22Rv1 (cell line): ENCODE data around the gene GAK.

Source experiments
- H3K27ac ChIP-seq: fragments of 450-650 bp; 2 replicates; pipeline ENCODE4 v1.5.1; 2017
- CTCF ChIP-seq: fragments of 450-650 bp; IDR thresholded peaks from 2 replicates; pipeline ENCODE4 v1.5.1; 2017; ENCODE audit warnings: mild to moderate bottlenecking
- ZFX ChIP-seq: fragments of 450-650 bp; IDR thresholded peaks from 2 replicates; pipeline ENCODE4 v1.6.1; 2017; ENCODE audit warnings: antibody characterized with exemption, borderline replicate concordance

Gene GAK

GRCh38 chr4:825971-826330 is 106.2 kb downstream of the GAK start, which contains the start of gene CPLX1:
Gene CPLX1, minus strand, starts transcription at chr4:826129. Its CDS starts 1,607 bp downstream, at chr4:824522.
- TF ChIP-seq ZFX, result no peak
- no peak for TF ChIP-seq CTCF
- H3K27ac ChIP-seq, result 0 out of 2 replicates have a peak within 1 kb of the TSS, but pooled peaks have one; percentile 2

GRCh38 chr4:825063-825970 is 106.8 kb downstream of the GAK start:
- 0 out of 2 replicates have a peak overlapping the region, but pooled peaks have one; percentile 2 for H3K27ac ChIP-seq
- no peak for TF ChIP-seq ZFX
- TF ChIP-seq CTCF, result no peak

- TF ChIP-seq ZFX (no peak), CTCF (no peak)
- no peak overlapping the region for H3K27ac ChIP-seq
Observed at GRCh38 chr4:824461-825062, 107.6 kb downstream of the GAK start.

DNA sequence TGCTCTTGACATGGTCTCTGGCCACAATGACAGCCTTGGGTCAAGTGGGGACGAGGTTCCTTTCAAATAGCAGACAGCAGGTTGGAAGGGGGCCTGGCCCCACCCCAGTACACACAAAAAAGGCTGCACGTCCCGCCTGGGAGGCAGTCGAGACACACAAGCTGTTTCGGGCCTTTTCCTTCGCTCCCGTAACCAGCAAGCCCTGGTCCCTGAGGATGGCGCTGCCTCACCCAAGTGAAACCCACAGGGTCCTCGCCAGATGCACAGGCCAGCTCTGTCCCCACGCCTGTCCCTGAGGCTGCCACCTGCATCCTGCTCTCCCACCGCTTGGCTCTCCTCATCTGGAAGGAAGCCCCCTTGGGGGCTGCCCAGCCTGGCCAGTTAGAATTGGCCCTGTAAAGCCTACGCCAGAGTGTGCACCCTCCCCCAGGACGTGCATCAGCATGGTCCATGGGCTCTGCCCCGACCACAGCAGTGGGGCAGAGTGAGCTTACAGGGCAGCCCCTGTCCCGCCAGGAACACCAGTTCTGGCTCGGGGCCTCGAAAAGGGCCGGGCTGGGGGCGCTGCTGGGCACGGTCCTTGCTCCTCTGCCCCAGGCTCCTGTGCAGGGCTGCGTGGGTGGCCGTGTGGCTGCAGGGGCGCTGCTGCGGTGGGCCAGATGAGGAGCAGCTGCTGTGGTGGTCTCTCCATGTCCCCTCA is 108.2 kb downstream of the GAK start:
- H3K27ac ChIP-seq, result no peak overlapping the region
- TF ChIP-seq CTCF (no peak), ZFX (no peak)

DNA sequence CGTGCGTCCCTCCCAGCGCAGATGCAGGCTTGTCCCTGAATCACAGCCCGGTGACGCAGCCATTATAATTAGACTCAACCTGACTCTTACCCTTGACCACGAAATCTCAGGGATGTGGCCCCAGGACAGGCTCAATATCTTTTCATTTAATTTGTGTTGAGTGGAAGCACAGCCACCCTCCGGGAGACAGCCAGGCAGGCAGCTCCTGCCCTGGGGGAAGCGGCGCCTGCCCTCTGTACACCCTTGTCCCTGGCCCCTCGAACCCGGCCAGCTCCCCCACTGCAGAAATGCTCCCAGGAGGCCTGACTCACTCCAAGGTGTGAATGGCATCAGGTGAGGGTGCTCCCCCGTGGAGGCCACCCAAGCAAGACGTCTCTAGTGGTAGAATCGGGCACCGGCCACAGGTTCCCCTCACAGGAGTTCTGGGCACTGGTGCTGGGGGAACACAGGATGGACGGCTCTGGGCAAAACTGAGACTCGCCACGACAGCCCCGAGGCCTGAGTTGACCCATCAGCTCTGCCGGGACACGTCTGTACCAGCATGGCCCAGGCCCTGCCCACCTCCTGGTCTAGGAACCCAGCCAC is 108.8 kb downstream of the GAK start:
- H3K27ac ChIP-seq, result no peak overlapping the region
- TF ChIP-seq ZFX (no peak), CTCF (no peak)

- no peak overlapping the region for H3K27ac ChIP-seq
- TF ChIP-seq ZFX, result no peak
- no peak for TF ChIP-seq CTCF
Observed at GRCh38 chr4:822361-823175, 109.5 kb downstream of the GAK start.
